Right kidney (tissue), 1 donor: ENCODE data around the gene ZDHHC18.

Experiments
- DNase-seq: peaks from one replicate; pipeline ENCODE4 v3.0.0-alpha.2; 2016

The ZDHHC18 gene

DNA sequence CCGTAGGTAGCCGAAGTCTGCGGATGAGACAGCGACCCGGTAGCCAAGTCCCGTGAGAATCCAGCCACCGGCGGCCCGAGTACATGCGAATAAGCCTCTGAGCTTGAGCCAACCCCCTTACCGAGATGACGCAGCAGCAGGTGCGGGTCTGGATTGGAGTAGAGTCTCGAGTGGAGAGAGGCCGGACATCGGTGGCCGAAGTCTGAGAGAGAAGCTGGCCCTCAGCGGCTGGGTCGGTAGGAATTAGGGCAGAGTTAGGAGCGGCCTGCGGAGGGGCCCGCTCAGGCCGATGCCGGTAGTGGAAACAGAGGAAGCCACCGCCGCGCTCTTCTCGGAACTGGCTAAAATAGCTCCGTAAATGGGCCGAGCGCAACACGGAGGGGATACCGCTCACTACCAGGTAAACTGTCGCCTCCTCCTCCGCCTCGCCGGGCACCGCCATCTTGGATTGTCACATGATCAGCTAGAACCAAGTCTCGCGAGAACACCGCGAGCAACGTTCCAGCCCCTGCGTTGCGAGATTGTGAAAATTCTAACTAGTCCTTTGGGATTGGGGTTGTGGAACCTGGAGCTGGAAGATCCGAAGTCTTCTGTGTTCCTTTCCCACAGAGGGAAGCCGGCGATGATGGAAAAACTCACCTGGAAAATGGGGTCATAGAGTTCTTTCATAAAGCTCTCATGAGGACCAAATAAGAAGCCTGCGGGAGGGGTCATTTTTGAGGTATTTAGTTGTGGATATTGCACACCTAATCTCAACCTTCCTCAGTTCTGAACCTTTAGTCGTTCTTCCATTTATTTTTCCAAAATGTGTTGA lies 73.7 kb downstream of the ZDHHC18 start, which contains the start of gene GPATCH3:
Gene GPATCH3, minus strand, starts transcription at position 467 of the 814 bp plus-strand sequence. Its CDS starts 25 bp downstream, at position 442.
- peak; percentile 88 for DNase-seq

DNA sequence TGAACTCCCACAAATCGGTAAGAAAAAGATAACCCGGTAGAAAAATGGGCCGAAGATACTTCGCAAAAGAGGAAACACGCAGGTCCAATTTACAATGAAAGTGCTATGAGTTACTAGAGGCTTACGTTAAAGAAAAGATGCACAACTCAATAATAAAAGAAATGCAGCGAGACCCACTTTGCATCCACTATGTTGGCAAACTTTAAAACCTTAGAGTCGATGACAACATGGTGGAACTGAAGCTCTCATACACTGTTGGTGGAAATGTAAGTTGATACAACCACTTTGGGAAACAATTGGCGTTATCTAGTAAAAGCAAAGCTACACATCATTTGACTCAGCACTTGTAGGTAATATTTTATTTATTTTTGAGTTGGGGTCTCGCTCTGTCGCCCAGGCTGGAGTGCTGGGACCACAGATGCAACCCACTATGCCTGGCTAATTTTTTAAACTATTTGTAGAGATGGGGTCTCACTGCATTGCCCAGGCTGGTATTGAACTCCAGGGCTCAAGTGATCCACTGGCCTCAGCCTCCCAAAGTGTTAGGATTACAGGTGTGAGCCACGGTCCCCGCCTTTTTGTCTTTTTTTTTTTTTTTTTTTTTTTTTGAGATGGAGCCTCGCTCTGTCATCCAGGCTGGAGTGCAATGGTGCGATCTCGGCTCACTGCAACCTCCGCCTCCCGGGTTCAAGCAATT lies 74.5 kb downstream of the ZDHHC18 start:
- DNase-seq: no peak
